Immature natural killer cell (primary cell): Measurements from ENCODE around the gene NQO1. TPM values are rescaled to one million over a fixed set of nuclear protein-coding genes. Genes with fewer than 3 reads are reported as not detected.
"Not testable (repeated sequence)": the region's sequence is repeated elsewhere in the genome, so short reads cannot be mapped to it uniquely, and the experiment has no call there.

Experiments
- DNase-seq, 3 donors: peaks; one replicate each; pipeline ENCODE4 v3.0.0; 2022; ENCODE audit warnings: mixed read lengths in 1 of 3
- H3K27ac Mint-ChIP-seq, 6 donors: one replicate each; pipeline ENCODE4 v1.8.0; 2020; ENCODE audit warnings: mixed read lengths in 6 of 6, mild to moderate bottlenecking in 5 of 6, inconsistent platforms in 4 of 6, moderate library complexity in 3 of 6
- H3K27me3 Mint-ChIP-seq, 3 donors: one replicate each; pipeline ENCODE4 v1.8.0; 2020 to 2021; ENCODE audit warnings: low read depth in 3 of 3, mild to moderate bottlenecking in 3 of 3, mixed read lengths in 3 of 3, moderate library complexity in 3 of 3, inconsistent platforms in 1 of 3
- H3K36me3 Mint-ChIP-seq, 3 donors: one replicate each; pipeline ENCODE4 v1.8.0; 2020; ENCODE audit warnings: mixed read lengths in 3 of 3, inconsistent platforms in 2 of 3, mild to moderate bottlenecking in 2 of 3
- H3K4me1 Mint-ChIP-seq, 2 donors: one replicate each; pipeline ENCODE4 v1.8.0; 2020; ENCODE audit warnings: inconsistent platforms in 2 of 2, mild to moderate bottlenecking in 2 of 2, mixed read lengths in 2 of 2, moderate library complexity in 1 of 2
- H3K4me3 Mint-ChIP-seq, 5 donors: one replicate each; pipeline ENCODE4 v1.8.0; 2020; ENCODE audit warnings: mild to moderate bottlenecking in 5 of 5, mixed read lengths in 5 of 5, inconsistent platforms in 3 of 5, moderate library complexity in 3 of 5
- H3K9me3 Mint-ChIP-seq, 6 donors: one replicate each; pipeline ENCODE4 v1.8.0; 2020; ENCODE audit warnings: mild to moderate bottlenecking in 6 of 6, mixed read lengths in 6 of 6, inconsistent platforms in 4 of 6, moderate library complexity in 3 of 6
- polyA plus RNA-seq, 3 donors: library from polyadenylated mRNA; unstranded; fragments of 300-500 nt; fragmentation: Illumina TruSeq; gene quantifications; one replicate each; pipeline ENCODE4 v1.2.3, GENCODE V29; 2021

Gene NQO1
- polyA plus RNA-seq, result 10 to 100 TPM; 12.8 to 14.6 (median 13.3) TPM

DNA sequence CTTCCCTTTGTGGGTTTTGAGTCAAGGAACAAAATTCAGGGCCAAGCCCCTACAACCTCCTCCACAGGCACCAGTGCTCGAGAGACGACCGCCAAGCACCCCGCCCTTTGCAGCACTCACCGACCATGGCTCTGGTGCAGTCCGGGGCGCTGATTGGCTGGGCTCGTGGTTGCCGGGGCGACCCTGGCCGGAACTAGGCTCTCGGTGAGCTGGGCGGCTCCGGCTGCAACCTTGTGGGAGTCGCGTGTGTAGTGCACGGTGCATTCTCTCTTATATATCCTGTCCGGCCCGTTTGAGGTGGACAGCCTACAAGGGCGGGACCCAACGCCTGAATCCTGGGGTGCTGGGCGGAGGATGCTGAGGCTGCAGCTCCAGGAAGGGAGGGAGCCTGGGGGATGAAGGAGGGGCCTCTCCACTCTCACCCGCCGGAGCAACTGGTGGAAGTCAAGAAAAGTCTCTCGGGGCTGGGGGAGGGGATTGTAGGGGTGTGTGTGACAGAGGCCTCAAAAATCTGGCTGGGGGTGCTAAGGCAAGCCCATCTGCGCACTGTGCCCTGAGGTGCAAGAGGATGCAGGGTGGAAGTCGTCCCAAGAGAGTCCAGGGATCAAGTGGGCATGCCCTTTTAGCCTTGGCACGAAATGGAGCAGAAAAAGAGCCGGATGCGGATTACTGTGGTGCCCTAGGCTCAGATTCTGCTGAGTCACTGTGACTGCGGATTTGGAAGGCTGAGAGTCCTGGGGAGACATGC, at the start of gene NQO1:
Gene NQO1 (minus strand): TSS at position 248 of the 748 bp plus-strand sequence. CDS start 121 bp downstream, at position 127.
- Mint-ChIP-seq H3K27ac (peak within 1 kb of the TSS; percentile 89 to 94 (median 93)), H3K9me3 (no peaks in the 10 kb centered on the region), H3K36me3 (peaks cover 0 to 4% (median 0%) of the 10 kb centered on the region in 3 donors), H3K4me1 (peaks cover 28 to 33% of the 10 kb centered on the region in 2 donors), H3K4me3 (peak within 1 kb of the TSS; percentile 92 to 97 (median 94)), H3K27me3 (peaks cover 4 to 10% (median 10%) of the 10 kb centered on the region in 3 donors)
- peak; percentile 87 to 88 (median 88) for DNase-seq

GRCh38 chr16:69775563-69775962, 49.2 kb upstream of the NQO1 start:
- Mint-ChIP-seq H3K4me1 (peaks cover 49 to 63% of the 10 kb centered on the region in 2 donors), H3K9me3 (no peaks in the 10 kb centered on the region), H3K36me3 (peaks cover 4 to 10% (median 9%) of the 10 kb centered on the region in 3 donors), H3K27ac (peak overlapping the region in 5 of 6 donors; percentile 9 to 71 (median 46)), H3K27me3 (peaks cover 0 to 4% (median 0%) of the 10 kb centered on the region in 3 donors), H3K4me3 (peak overlapping the region in 1 of 5 donors; percentile 45)
- DNase-seq, result no peak

DNA sequence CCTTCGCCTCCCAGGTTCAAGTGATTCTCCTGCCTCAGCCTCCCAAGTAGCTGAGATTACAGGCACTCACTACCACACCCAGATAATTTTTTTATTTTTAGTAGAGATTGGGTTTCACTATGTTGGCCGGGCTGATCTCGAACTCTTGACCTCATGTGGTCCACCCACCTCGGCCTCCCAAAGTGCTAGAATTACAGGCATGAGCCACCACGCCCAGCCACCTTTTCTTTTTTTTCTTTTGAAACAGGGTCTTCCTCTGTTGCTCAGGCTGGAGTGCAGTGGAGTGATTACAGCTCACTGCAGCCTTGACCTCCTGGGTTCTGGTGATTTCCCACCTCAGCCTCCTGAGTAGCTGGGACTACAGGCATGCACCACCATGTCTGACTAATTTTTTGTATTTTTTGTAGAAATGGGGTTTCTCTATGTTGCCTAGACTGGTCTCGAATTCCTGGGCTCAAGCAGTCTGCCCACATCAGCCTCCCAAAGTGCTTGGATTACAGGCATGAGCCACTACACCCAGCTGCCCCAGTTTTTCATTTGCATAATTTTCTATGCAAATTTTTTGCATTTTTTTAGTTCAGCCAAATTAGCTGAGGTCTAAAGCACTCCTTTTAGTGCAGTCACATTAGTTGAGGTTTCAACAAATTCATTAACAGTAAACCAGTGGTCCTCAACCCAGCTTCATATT, 47.0 kb upstream of the NQO1 start:
- DNase-seq, result no peak
- peaks cover 4 to 10% (median 9%) of the 10 kb centered on the region in 3 donors for H3K36me3 Mint-ChIP-seq
- H3K4me3 Mint-ChIP-seq, result peak overlapping the region in 2 of 5 donors; percentile 14 to 26
- peak overlapping the region in 5 of 6 donors; percentile 17 to 84 (median 53) for H3K27ac Mint-ChIP-seq
- H3K9me3 Mint-ChIP-seq, result no peaks in the 10 kb centered on the region
- H3K27me3 Mint-ChIP-seq, result peaks cover 0 to 4% (median 0%) of the 10 kb centered on the region in 3 donors
- H3K4me1 Mint-ChIP-seq, result peaks cover 50 to 60% of the 10 kb centered on the region in 2 donors

DNA sequence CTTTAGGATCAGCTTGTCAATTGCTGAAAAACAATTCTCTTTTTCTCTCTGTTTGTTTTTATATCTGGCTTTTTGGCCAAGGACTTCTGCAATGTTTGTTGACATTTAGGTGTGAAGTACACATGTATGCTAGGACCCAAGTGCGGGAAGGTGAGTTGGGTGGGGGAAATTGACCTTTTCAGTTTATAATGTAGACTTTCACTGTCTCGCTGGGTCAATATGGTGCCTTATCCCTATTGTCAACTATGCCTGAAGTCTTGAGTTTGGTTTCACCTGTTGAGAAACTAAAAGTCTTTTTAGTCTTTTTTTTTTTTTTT, 45.2 kb upstream of the NQO1 start:
- peak overlapping the region in 2 of 6 donors; percentile 65 to 66 for H3K27ac Mint-ChIP-seq
- no peaks in the 10 kb centered on the region for H3K9me3 Mint-ChIP-seq
- peaks cover 56 to 73% of the 10 kb centered on the region in 2 donors for H3K4me1 Mint-ChIP-seq
- DNase-seq, result no peak
- peaks cover 4 to 10% (median 9%) of the 10 kb centered on the region in 3 donors for H3K36me3 Mint-ChIP-seq
- peaks cover 0 to 4% (median 0%) of the 10 kb centered on the region in 3 donors for H3K27me3 Mint-ChIP-seq
- H3K4me3 Mint-ChIP-seq, result no peak overlapping the region

DNA sequence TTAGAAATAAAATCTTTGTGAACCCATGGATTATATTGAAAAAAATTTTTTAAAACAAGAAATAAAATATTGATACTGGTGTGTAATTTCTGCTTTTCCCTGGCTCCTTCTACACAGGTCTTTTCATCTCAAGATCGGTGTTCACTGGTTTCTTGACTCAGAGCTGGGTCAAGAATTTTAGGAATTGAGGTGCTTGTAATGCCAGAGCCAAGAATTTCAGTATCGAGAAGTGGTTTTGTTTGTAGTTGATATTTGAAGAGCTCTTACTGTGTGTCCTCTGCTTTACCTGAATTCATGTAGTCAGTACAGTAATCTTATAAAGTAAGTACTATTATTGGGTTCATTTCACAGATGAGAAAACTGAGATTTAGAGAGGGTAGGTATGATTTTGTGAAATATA, 43.0 kb upstream of the NQO1 start:
- Mint-ChIP-seq H3K36me3 (peaks cover 0 to 4% (median 0%) of the 10 kb centered on the region in 3 donors), H3K27ac (no peak overlapping the region), H3K9me3 (no peaks in the 10 kb centered on the region), H3K4me1 (peaks cover 45 to 67% of the 10 kb centered on the region in 2 donors), H3K4me3 (no peak overlapping the region), H3K27me3 (peaks cover 0 to 2% (median 0%) of the 10 kb centered on the region in 3 donors)
- DNase-seq, result no peak

GRCh38 chr16:69768666-69769065, 42.3 kb upstream of the NQO1 start:
- Mint-ChIP-seq H3K27ac (peak overlapping the region in 1 of 6 donors; percentile 43), H3K4me1 (peaks cover 40 to 66% of the 10 kb centered on the region in 2 donors), H3K4me3 (no peak overlapping the region), H3K9me3 (no peaks in the 10 kb centered on the region), H3K36me3 (no peaks in the 10 kb centered on the region), H3K27me3 (no peaks in the 10 kb centered on the region)
- DNase-seq, result no peak

GRCh38 chr16:69767459-69768229, 41.3 kb upstream of the NQO1 start:
- no peak overlapping the region for H3K4me3 Mint-ChIP-seq
- H3K9me3 Mint-ChIP-seq, result no peaks in the 10 kb centered on the region
- H3K27me3 Mint-ChIP-seq, result peaks cover 0 to 2% (median 1%) of the 10 kb centered on the region in 3 donors
- H3K36me3 Mint-ChIP-seq, result no peaks in the 10 kb centered on the region
- H3K4me1 Mint-ChIP-seq, result peaks cover 37 to 65% of the 10 kb centered on the region in 2 donors
- DNase-seq, result no peak
- no peak overlapping the region for H3K27ac Mint-ChIP-seq

GRCh38 chr16:69763599-69763942, 37.2 kb upstream of the NQO1 start:
- peak overlapping the region; percentile 77 to 96 (median 88) for H3K4me3 Mint-ChIP-seq
- peaks cover 33 to 50% of the 10 kb centered on the region in 2 donors for H3K4me1 Mint-ChIP-seq
- no peaks in the 10 kb centered on the region for H3K36me3 Mint-ChIP-seq
- no peaks in the 10 kb centered on the region for H3K9me3 Mint-ChIP-seq
- peak overlapping the region; percentile 86 to 96 (median 91) for H3K27ac Mint-ChIP-seq
- no peak for DNase-seq
- H3K27me3 Mint-ChIP-seq, result peaks cover 5 to 8% (median 7%) of the 10 kb centered on the region in 3 donors

DNA sequence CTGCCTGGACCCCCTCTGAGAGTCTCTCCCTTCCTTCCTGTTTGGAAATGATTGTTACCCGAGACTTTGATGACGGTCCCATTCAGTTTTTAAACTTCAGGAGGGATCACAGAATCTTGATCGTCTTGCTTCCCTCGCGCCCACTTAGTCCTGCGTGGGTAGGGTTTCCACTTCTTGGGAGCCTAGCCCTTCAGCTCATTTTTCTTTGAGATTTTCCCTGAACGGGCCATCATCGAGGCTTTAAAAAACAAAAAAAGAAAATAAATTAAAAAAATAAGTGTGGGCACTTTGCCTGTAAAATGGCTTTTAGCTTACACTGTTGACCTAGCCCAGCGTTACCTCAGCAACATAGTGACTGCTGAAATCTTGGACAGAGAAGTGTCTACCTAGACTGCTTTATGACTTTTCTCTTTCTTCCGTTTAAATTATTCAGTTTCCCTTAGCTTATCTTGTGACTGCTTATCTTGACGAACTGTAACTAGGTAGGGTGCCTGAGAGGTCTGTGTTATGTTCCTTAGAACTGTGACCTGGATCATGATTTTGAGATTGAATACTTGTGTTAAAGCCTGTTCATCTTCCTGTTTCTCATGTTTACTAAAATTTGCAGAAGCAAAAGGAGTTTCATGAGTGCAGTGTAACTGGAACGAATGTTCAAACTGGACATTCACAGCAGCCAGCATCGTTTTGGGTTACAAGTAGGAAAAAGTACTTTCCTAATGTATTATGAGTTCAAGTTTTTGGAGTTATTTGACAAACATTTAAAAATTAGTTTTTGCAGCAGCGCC, 36.6 kb upstream of the NQO1 start:
- H3K4me1 Mint-ChIP-seq, result peaks cover 32 to 50% of the 10 kb centered on the region in 2 donors
- peak overlapping the region; percentile 77 to 96 (median 88) for H3K4me3 Mint-ChIP-seq
- H3K9me3 Mint-ChIP-seq, result no peaks in the 10 kb centered on the region
- DNase-seq, result peak; percentile 1 to 21 (median 10)
- peak overlapping the region; percentile 86 to 96 (median 91) for H3K27ac Mint-ChIP-seq
- no peaks in the 10 kb centered on the region for H3K36me3 Mint-ChIP-seq
- H3K27me3 Mint-ChIP-seq, result peaks cover 5 to 8% (median 7%) of the 10 kb centered on the region in 3 donors

GRCh38 chr16:69761983-69762813, 35.8 kb upstream of the NQO1 start, which contains the start of gene WWP2:
Gene WWP2 (plus strand): TSS chr16:69762332. CDS start chr16:69787011, 24,679 bp downstream.
- peak; percentile 75 to 83 (median 77) for DNase-seq
- H3K27ac Mint-ChIP-seq, result peak within 1 kb of the TSS; percentile 88 to 98 (median 96)
- peaks cover 5 to 8% (median 7%) of the 10 kb centered on the region in 3 donors for H3K27me3 Mint-ChIP-seq
- H3K36me3 Mint-ChIP-seq, result no peaks in the 10 kb centered on the region
- H3K9me3 Mint-ChIP-seq, result no peaks in the 10 kb centered on the region
- peaks cover 28 to 43% of the 10 kb centered on the region in 2 donors for H3K4me1 Mint-ChIP-seq
- peak within 1 kb of the TSS; percentile 89 to 96 (median 90) for H3K4me3 Mint-ChIP-seq

- not testable (repeated sequence) for DNase-seq, H3K27ac Mint-ChIP-seq, H3K9me3 Mint-ChIP-seq, H3K36me3 Mint-ChIP-seq, H3K4me3 Mint-ChIP-seq
- Mint-ChIP-seq H3K4me1 (peaks cover 32 to 37% of the 10 kb centered on the region in 2 donors), H3K27me3 (peaks cover 13 to 21% (median 14%) of the 10 kb centered on the region in 3 donors)
These were observed 31.0 kb upstream of the NQO1 start for GRCh38 chr16:69757375-69757774.

DNA sequence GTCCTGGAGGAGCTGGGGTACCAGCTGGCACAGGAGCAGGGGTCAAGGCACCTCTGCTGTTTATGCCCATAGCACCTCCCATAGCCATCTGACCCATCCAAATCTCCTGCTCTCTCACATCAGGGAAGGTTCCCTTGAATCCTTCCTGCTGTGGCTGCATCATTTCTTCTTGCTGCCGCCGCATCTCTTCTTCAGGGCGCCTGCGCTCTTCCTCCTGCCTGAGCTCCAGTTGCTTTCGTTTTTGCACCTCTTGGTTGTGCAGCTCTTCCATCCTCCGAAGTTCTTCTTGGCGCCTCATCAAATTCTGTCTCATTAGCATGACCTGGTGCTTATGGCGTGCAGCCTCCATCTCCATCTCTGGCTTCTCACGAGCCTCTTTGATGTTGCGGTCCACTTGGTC, 30.3 kb upstream of the NQO1 start:
- Mint-ChIP-seq H3K4me3 (peak overlapping the region in 1 of 5 donors; percentile 3), H3K4me1 (peaks cover 33 to 38% of the 10 kb centered on the region in 2 donors), H3K27ac (peak overlapping the region in 1 of 6 donors; percentile 11), H3K9me3 (no peaks in the 10 kb centered on the region), H3K27me3 (peaks cover 8 to 17% (median 10%) of the 10 kb centered on the region in 3 donors), H3K36me3 (peaks cover 0 to 6% (median 0%) of the 10 kb centered on the region in 3 donors)
- no peak for DNase-seq
